GM19468 (cell line): Measurements from ENCODE around the gene BAZ1A.

Experiments
- ATAC-seq: cut with Tn5 transposase; IDR thresholded peaks from one replicate; pipeline ENCODE4 v1.9.1; 2021; ENCODE audit warnings: mild to moderate bottlenecking, moderate library complexity, moderate number of reproducible peaks; ENCODE audit not compliant: unreplicated experiment; ENCODE audit errors: extremely low read depth

BAZ1A gene

DNA sequence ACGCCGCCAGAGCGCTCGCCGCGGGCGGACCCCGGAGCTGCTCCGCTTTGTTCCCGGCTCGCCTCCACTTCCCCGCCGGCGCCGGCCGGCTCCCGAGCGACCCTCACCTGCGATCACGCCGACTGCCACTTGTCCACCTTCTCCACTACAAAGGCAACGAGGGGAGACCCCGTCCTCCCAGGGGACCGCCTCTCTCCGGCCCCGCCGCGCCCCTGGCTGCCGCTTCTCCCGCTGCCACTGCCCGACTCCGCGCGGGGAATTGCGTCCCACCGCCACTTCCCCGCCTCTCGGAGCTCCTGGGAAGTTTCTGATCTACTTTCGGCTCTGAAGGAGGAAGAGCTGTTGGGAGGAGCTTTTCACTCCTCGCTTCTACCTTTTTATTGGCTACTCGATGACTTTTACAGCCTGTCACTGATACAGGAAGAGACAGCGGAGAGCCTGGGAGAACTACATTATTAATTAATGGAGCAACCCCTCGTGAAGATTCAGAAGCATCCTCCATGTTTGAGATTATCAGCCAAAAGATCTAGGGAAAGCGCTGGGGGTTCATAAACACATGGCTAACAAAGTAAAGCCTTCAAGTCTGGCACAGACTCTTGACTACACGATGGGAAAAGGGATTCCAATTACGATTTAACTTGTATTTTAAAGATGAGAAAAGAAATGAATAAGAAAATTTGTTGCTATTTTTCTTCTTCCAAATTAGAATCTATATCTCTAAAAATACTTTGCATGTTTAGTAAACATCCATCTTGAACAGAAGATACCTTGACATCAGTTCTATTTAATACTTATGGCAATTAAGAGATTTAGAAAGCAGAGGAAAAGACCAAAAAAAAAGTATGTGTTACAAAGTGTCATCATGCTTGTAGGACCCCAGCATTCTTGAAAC lies at the start of gene BAZ1A:
Gene BAZ1A, minus strand, starts transcription at position 330 of the 892 bp plus-strand sequence. CDS start 756 bp downstream, outside the sequence.
- peak; percentile 6 for ATAC-seq

GRCh38 chr14:34920339-34920738 lies 45.2 kb upstream of the BAZ1A start:
- no peak for ATAC-seq

DNA sequence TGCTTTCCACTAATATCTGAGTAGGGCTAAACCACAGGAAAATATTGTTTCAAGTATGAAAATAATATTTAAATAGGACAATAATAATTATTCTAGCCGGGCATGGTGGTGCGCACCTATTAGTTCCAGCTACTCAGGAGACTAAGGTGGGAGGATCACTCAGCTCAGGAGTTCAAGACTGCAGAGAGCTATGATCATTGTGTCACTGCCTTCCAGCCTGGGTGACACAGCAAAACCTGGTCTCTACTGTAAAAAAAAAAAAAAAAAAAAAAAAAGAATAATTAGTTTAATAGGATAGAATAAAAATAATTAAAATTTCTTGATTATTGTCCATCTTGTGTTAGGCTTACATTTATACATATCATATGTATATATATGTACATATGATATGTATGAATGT lies 38.5 kb upstream of the BAZ1A start:
- no peak for ATAC-seq

DNA sequence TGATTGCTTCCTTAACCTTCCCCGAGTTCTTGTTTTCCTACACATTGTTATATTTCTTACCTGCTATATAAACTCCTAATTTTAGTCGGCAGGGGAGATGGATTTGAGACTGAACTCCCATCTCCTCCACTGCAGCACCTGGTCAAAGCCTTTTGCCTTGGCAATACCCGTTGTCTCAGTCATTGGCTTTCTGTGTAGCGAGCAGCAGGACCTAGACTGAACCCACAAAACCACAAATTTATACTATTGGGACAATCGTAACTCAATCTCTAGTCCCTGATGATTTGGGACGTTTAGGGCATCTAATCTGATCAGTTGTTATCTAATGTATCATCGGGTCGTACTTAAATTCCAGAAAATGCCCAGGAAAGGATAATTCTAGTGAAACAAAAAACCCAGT lies 37.8 kb upstream of the BAZ1A start:
- ATAC-seq = no peak

- ATAC-seq = no peak
These were observed 37.0 kb upstream of the BAZ1A start for GRCh38 chr14:34912182-34912581.

GRCh38 chr14:34911209-34912150 lies 36.3 kb upstream of the BAZ1A start:
- ATAC-seq = no peak

- ATAC-seq = no peak
These were observed 31.1 kb upstream of the BAZ1A start for GRCh38 chr14:34906287-34906686.

GRCh38 chr14:34895277-34895676 lies 20.1 kb upstream of the BAZ1A start:
- no peak for ATAC-seq

GRCh38 chr14:34890937-34891336 lies 15.8 kb upstream of the BAZ1A start:
- no peak for ATAC-seq

- ATAC-seq = no peak
These were observed 13.0 kb upstream of the BAZ1A start for GRCh38 chr14:34888186-34888585.

GRCh38 chr14:34883954-34884353 lies 8.8 kb upstream of the BAZ1A start:
- ATAC-seq = no peak

- peak; percentile 2 for ATAC-seq
These were observed 652 bp downstream of the BAZ1A start for GRCh38 chr14:34874386-34875030.

- peak; percentile 40 for ATAC-seq
These were observed 1.4 kb downstream of the BAZ1A start for GRCh38 chr14:34873589-34874385.

- ATAC-seq = no peak
These were observed 2.2 kb downstream of the BAZ1A start for GRCh38 chr14:34872822-34873588.

- ATAC-seq = no peak
These were observed 8.0 kb downstream of the BAZ1A start for GRCh38 chr14:34867199-34867598.

- ATAC-seq = no peak
These were observed 9.1 kb downstream of the BAZ1A start for GRCh38 chr14:34865889-34866574.

- ATAC-seq = no peak
These were observed 11.3 kb downstream of the BAZ1A start for GRCh38 chr14:34863844-34864243.

DNA sequence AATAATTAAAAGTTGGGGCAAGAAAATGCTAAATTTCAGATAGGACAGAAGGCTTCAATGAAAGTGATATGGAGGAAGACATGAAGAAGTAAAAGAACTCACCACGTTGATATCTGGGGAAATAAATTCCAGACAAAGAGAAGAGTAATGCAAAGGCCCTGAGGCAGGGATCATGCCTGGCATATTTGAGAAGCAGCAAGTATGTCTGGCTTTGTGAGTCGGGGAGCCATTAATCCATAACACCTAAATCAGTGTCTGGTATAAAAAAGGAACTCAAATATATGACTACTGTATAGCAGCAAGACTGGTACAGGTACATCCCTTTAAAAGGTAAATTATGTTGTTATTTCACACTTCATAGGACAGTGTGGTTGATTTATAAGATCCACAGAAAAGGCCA lies 16.4 kb downstream of the BAZ1A start:
- no peak for ATAC-seq
